Karpas-422 (cell line): Measurements from ENCODE around the gene SPAAR. TPM values are rescaled to one million over a fixed set of nuclear protein-coding genes. Genes with fewer than 3 reads are reported as not detected.
A peak's percentile ranks its signal among the peaks of the same experiment; 100 is the strongest.

ENCODE experiments used
- DNase-seq: peaks from one replicate; pipeline ENCODE4 v3.0.0-alpha.2; 2015
- H2AFZ ChIP-seq: fragments of 200-600 bp; sonication (generic); 2 replicates; pipeline ENCODE4 v1.6.1; 2014; ENCODE audit warnings: antibody characterized with exemption, low read length, mixed read lengths
- H3K27ac ChIP-seq: fragments of 200-600 bp; sonication (generic); 2 replicates; pipeline ENCODE4 v1.5.1; 2014; ENCODE audit warnings: mild to moderate bottlenecking, low read length, moderate library complexity
- H3K27me3 ChIP-seq: fragments of 200-600 bp; sonication (generic); 2 replicates; pipeline ENCODE4 v1.6.1; 2014; ENCODE audit warnings: low read length, mixed read lengths
- H3K36me3 ChIP-seq: fragments of 200-600 bp; sonication (generic); 2 replicates; pipeline ENCODE4 v1.6.1; 2014; ENCODE audit warnings: low read length, mixed read lengths; ENCODE audit not compliant: insufficient read depth
- H3K4me1 ChIP-seq: fragments of 200-600 bp; sonication (generic); 2 replicates; pipeline ENCODE4 v1.6.1; 2014; ENCODE audit warnings: mild to moderate bottlenecking, low read length, mixed read lengths
- H3K4me2 ChIP-seq: fragments of 200-600 bp; sonication (generic); 2 replicates; pipeline ENCODE4 v1.6.1; 2014; ENCODE audit warnings: low read length, low read depth, mild to moderate bottlenecking; ENCODE audit not compliant: poor library complexity, severe bottlenecking
- H3K4me3 ChIP-seq: fragments of 200-600 bp; sonication (generic); 2 replicates; pipeline ENCODE4 v1.5.1; 2014; ENCODE audit warnings: mild to moderate bottlenecking, antibody characterized with exemption, low read length, mixed read lengths
- H3K79me2 ChIP-seq: fragments of 200-600 bp; sonication (generic); 2 replicates; pipeline ENCODE4 v1.6.1; 2014; ENCODE audit warnings: mild to moderate bottlenecking, low read length, mixed read lengths
- H3K9ac ChIP-seq: fragments of 200-600 bp; sonication (generic); 2 replicates; pipeline ENCODE4 v1.6.0; 2014; ENCODE audit warnings: low read length
- H3K9me2 ChIP-seq: fragments of 200-600 bp; sonication (generic), shearing (Covaris generic); replicated peaks from 2 replicates; pipeline ENCODE4 v1.6.0; 2014; ENCODE audit warnings: mild to moderate bottlenecking, low read length, moderate library complexity; ENCODE audit not compliant: insufficient read depth
- H3K9me3 ChIP-seq: fragments of 300-700, 200-600 bp; sonication (generic); 2 replicates; pipeline ENCODE4 v1.6.1; 2014; ENCODE audit warnings: low read length, mixed read lengths
- H4K20me1 ChIP-seq: fragments of 200-600 bp; sonication (generic); 2 replicates; pipeline ENCODE4 v1.6.1; 2014; ENCODE audit warnings: mild to moderate bottlenecking, antibody characterized with exemption, low read length, low read depth; ENCODE audit not compliant: insufficient read depth
- total RNA-seq: library from RNA; depleted of rRNA; stranded (reverse); fragments of >200 nt; shearing (Covaris generic); gene quantifications from 2 replicates; pipeline ENCODE4 v1.2.3, GENCODE V29; 2014; ENCODE audit warnings: low replicate concordance

The SPAAR gene
- total RNA-seq, 1 experiment from 2014 or later = not detected

GRCh38 chr9:35942286-35942685, 33.0 kb downstream of the SPAAR start:
- H3K27ac ChIP-seq = no peak overlapping the region
- H3K79me2 ChIP-seq = no peaks in the 10 kb centered on the region
- H3K9me2 ChIP-seq = no peaks in the 10 kb centered on the region
- DNase-seq = no peak
- H4K20me1 ChIP-seq = no peaks in the 10 kb centered on the region
- H2AFZ ChIP-seq = no peak overlapping the region
- peaks cover 16% of the 10 kb centered on the region for H3K4me1 ChIP-seq
- no peak overlapping the region for H3K4me2 ChIP-seq
- H3K27me3 ChIP-seq = no peaks in the 10 kb centered on the region
- no peak overlapping the region for H3K4me3 ChIP-seq
- no peaks in the 10 kb centered on the region for H3K9me3 ChIP-seq
- H3K36me3 ChIP-seq = no peaks in the 10 kb centered on the region
- no peak overlapping the region for H3K9ac ChIP-seq

GRCh38 chr9:35944173-35944572, 34.9 kb downstream of the SPAAR start:
- Histone ChIP-seq H3K27me3 (no peaks in the 10 kb centered on the region), H3K27ac (no peak overlapping the region), H3K9me2 (no peaks in the 10 kb centered on the region), H2AFZ (no peak overlapping the region), H3K9me3 (no peaks in the 10 kb centered on the region), H3K4me3 (no peak overlapping the region), H3K79me2 (no peaks in the 10 kb centered on the region), H3K4me1 (peaks cover 6% of the 10 kb centered on the region), H3K36me3 (no peaks in the 10 kb centered on the region), H3K9ac (no peak overlapping the region), H4K20me1 (no peaks in the 10 kb centered on the region), H3K4me2 (no peak overlapping the region)
- DNase-seq = no peak

- Histone ChIP-seq H4K20me1 (no peaks in the 10 kb centered on the region), H3K4me1 (peaks cover 6% of the 10 kb centered on the region), H3K9me2 (no peaks in the 10 kb centered on the region), H3K9ac (no peak overlapping the region), H3K79me2 (no peaks in the 10 kb centered on the region), H3K4me2 (no peak overlapping the region), H3K27ac (no peak overlapping the region), H3K4me3 (no peak overlapping the region), H2AFZ (no peak overlapping the region), H3K36me3 (no peaks in the 10 kb centered on the region), H3K27me3 (no peaks in the 10 kb centered on the region), H3K9me3 (no peaks in the 10 kb centered on the region)
- DNase-seq = no peak
These were observed 35.6 kb downstream of the SPAAR start for GRCh38 chr9:35944841-35945240.

- peaks cover 6% of the 10 kb centered on the region for H3K4me1 ChIP-seq
- no peak overlapping the region for H3K27ac ChIP-seq
- H3K36me3 ChIP-seq = no peaks in the 10 kb centered on the region
- H3K9me3 ChIP-seq = no peaks in the 10 kb centered on the region
- no peaks in the 10 kb centered on the region for H3K9me2 ChIP-seq
- H3K9ac ChIP-seq = no peak overlapping the region
- H2AFZ ChIP-seq = peak overlapping the region; percentile 86; the same call in 1 of the 2 replicates
- peak overlapping the region; percentile 52 for H3K4me2 ChIP-seq
- no peaks in the 10 kb centered on the region for H3K79me2 ChIP-seq
- H4K20me1 ChIP-seq = no peaks in the 10 kb centered on the region
- no peaks in the 10 kb centered on the region for H3K27me3 ChIP-seq
- peak; percentile 82 for DNase-seq
- H3K4me3 ChIP-seq = no peak overlapping the region
These were observed 36.2 kb downstream of the SPAAR start for GRCh38 chr9:35945341-35946018.

GRCh38 chr9:35948451-35948850, 39.2 kb downstream of the SPAAR start:
- H2AFZ ChIP-seq = no peak overlapping the region
- no peak overlapping the region for H3K4me2 ChIP-seq
- H4K20me1 ChIP-seq = no peaks in the 10 kb centered on the region

GRCh38 chr9:35948901-35949318, 39.6 kb downstream of the SPAAR start:
- DNase-seq = peak; percentile 22
- Histone ChIP-seq H3K27me3 (no peaks in the 10 kb centered on the region), H4K20me1 (no peaks in the 10 kb centered on the region), H3K79me2 (no peaks in the 10 kb centered on the region), H2AFZ (no peak overlapping the region), H3K4me1 (peaks cover 6% of the 10 kb centered on the region), H3K9me3 (no peaks in the 10 kb centered on the region), H3K27ac (no peak overlapping the region), H3K9ac (no peak overlapping the region), H3K36me3 (no peaks in the 10 kb centered on the region), H3K4me2 (no peak overlapping the region), H3K4me3 (no peak overlapping the region), H3K9me2 (no peaks in the 10 kb centered on the region)

More at GRCh38 chr9:35948451-35948850, 39.2 kb downstream of the SPAAR start:
- no peaks in the 10 kb centered on the region for H3K79me2 ChIP-seq
- no peaks in the 10 kb centered on the region for H3K27me3 ChIP-seq
- no peak overlapping the region for H3K27ac ChIP-seq
- peaks cover 6% of the 10 kb centered on the region for H3K4me1 ChIP-seq
- H3K9ac ChIP-seq = no peak overlapping the region
- no peaks in the 10 kb centered on the region for H3K9me2 ChIP-seq
- no peak for DNase-seq
- H3K9me3 ChIP-seq = no peaks in the 10 kb centered on the region
- no peak overlapping the region for H3K4me3 ChIP-seq
- H3K36me3 ChIP-seq = no peaks in the 10 kb centered on the region

- H3K9me3 ChIP-seq = no peaks in the 10 kb centered on the region
- DNase-seq = no peak
- no peak overlapping the region for H3K9ac ChIP-seq
- no peak overlapping the region for H2AFZ ChIP-seq
- no peak overlapping the region for H3K27ac ChIP-seq
- H4K20me1 ChIP-seq = no peaks in the 10 kb centered on the region
- H3K4me2 ChIP-seq = no peak overlapping the region
- no peaks in the 10 kb centered on the region for H3K4me1 ChIP-seq
- H3K79me2 ChIP-seq = no peaks in the 10 kb centered on the region
- no peaks in the 10 kb centered on the region for H3K9me2 ChIP-seq
- no peak overlapping the region for H3K4me3 ChIP-seq
- H3K36me3 ChIP-seq = no peaks in the 10 kb centered on the region
- no peaks in the 10 kb centered on the region for H3K27me3 ChIP-seq
These were observed 42.4 kb downstream of the SPAAR start for GRCh38 chr9:35951736-35952135.

GRCh38 chr9:35952526-35953191, 43.4 kb downstream of the SPAAR start:
- Histone ChIP-seq H3K9ac (no peak overlapping the region), H3K9me2 (no peaks in the 10 kb centered on the region), H3K4me3 (no peak overlapping the region), H3K4me2 (no peak overlapping the region), H4K20me1 (no peaks in the 10 kb centered on the region), H3K9me3 (no peaks in the 10 kb centered on the region), H3K27ac (no peak overlapping the region), H3K79me2 (no peaks in the 10 kb centered on the region), H2AFZ (no peak overlapping the region), H3K27me3 (no peaks in the 10 kb centered on the region), H3K4me1 (no peaks in the 10 kb centered on the region), H3K36me3 (no peaks in the 10 kb centered on the region)
- no peak for DNase-seq
